K562 (cell line): ENCODE data around the gene UBXN11. TPM values are rescaled to one million over a fixed set of nuclear protein-coding genes. Genes with fewer than 3 reads are reported as not detected.

Experiments
- CC2D1A ChIP-seq: fragments of 450-650 bp; IDR thresholded peaks from 2 replicates; pipeline ENCODE4 v1.6.1; 2017; ENCODE audit warnings: mild to moderate bottlenecking
- DNMT1 ChIP-seq: fragments of 450-650 bp; IDR thresholded peaks from 2 replicates; pipeline ENCODE4 v1.6.1; 2016; ENCODE audit warnings: antibody characterized with exemption, mild to moderate bottlenecking
- ELF1 ChIP-seq: fragments of 200-800 bp; sonication (Bioruptor generic); IDR thresholded peaks from 2 replicates; pipeline ENCODE4 v1.6.1; 2016; ENCODE audit warnings: missing genetic modification characterization, missing compliant biosample characterization
- FOXK2 ChIP-seq, 2 experiments: fragments of 450-650 bp; IDR thresholded peaks in 1 of 2; conservative IDR thresholded peaks in 1 of 2; 2 replicates each; pipeline ENCODE4 v1.6.1; 2016; ENCODE audit warnings: low read depth in 2 of 2, mild to moderate bottlenecking in 1 of 2
- FUS ChIP-seq: fragments of 200-400 bp; formaldehyde crosslinking; optimal IDR thresholded peaks from 2 replicates; pipeline ENCODE3; 2017; ENCODE audit warnings: low read depth, low read length
- HDAC3 ChIP-seq: fragments of 450-650 bp; IDR thresholded peaks from 2 replicates; pipeline ENCODE4 v1.6.1; 2018; ENCODE audit warnings: borderline replicate concordance, mild to moderate bottlenecking, moderate library complexity; ENCODE audit not compliant: partially characterized antibody
- KAT7 ChIP-seq: sonication (generic); formaldehyde crosslinking; IDR thresholded peaks from 2 replicates; pipeline ENCODE4 v1.8.0; 2022; ENCODE audit warnings: missing genetic modification reagents, mild to moderate bottlenecking, borderline replicate concordance
- MED1 ChIP-seq: sonication (generic); formaldehyde crosslinking; IDR thresholded peaks from 2 replicates; pipeline ENCODE4 v1.8.1; 2023; ENCODE audit warnings: missing genetic modification reagents, borderline replicate concordance
- RBM15 ChIP-seq: fragments of 200-400 bp; formaldehyde crosslinking; IDR thresholded peaks from 2 replicates; pipeline ENCODE4 v1.6.1; 2018; ENCODE audit warnings: mild to moderate bottlenecking, low read length, moderate library complexity; ENCODE audit not compliant: insufficient read depth
- SLC30A9 ChIP-seq: fragments of 250-450 bp; sonication (Bioruptor Pico); IDR thresholded peaks from 2 replicates; pipeline ENCODE4 v1.8.0; 2022; ENCODE audit warnings: mild to moderate bottlenecking, moderate library complexity
- SNRNP70 ChIP-seq: fragments of 200-400 bp; formaldehyde crosslinking; optimal IDR thresholded peaks from 2 replicates; pipeline ENCODE3; 2017; ENCODE audit warnings: low read depth, low read length
- SPI1 ChIP-seq: IDR thresholded peaks from 2 replicates; pipeline ENCODE4 v1.6.1; 2011; ENCODE audit warnings: low read depth, low read length, control low read depth, borderline replicate concordance
- TGIF2 ChIP-seq: sonication (generic); formaldehyde crosslinking; IDR thresholded peaks from 2 replicates; pipeline ENCODE4 v1.8.1; 2022; ENCODE audit warnings: mild to moderate bottlenecking, missing genetic modification reagents, moderate library complexity
- ZC3H4 ChIP-seq: sonication (generic); formaldehyde crosslinking; IDR thresholded peaks from 2 replicates; pipeline ENCODE4 v1.9.0; 2021; ENCODE audit warnings: missing genetic modification reagents, borderline replicate concordance
- ZFP1 ChIP-seq: fragments of 450-650 bp; formaldehyde crosslinking; IDR thresholded peaks from 2 replicates; pipeline ENCODE4 v1.4.0; 2020; ENCODE audit warnings: mild to moderate bottlenecking, mixed read lengths
- ZNF174 ChIP-seq: fragments of 250-450 bp; sonication (Bioruptor Pico); IDR thresholded peaks from 2 replicates; pipeline ENCODE4 v1.4.0; 2020; ENCODE audit warnings: mild to moderate bottlenecking
- ZNF197 ChIP-seq: fragments of 200-800 bp; sonication (Bioruptor generic); IDR thresholded peaks from 2 replicates; pipeline ENCODE4 v1.6.1; 2016; ENCODE audit warnings: low read depth, missing genetic modification characterization, missing compliant biosample characterization
- ZNF316 ChIP-seq: fragments of 450-650 bp; IDR thresholded peaks from 2 replicates; pipeline ENCODE4 v1.6.1; 2016
- ZNF551 ChIP-seq: fragments of 250-450 bp; sonication (Bioruptor Pico); IDR thresholded peaks from 2 replicates; pipeline ENCODE4 v1.5.0; 2021; ENCODE audit warnings: mild to moderate bottlenecking, moderate library complexity
- ZNF583 ChIP-seq: fragments of 250-450 bp; sonication (Bioruptor Pico); IDR thresholded peaks from 2 replicates; pipeline ENCODE4 v1.4.0; 2020
- polyA plus RNA-seq, 8 experiments: library from polyadenylated mRNA; depleted of rRNA in 4 of 8; stranded (reverse) in 5 of 8; unstranded in 3 of 8; fragments of >200 nt; fragmentation: Nextera tagmentation in 2 of 8; fragmentation: Illumina TruSeq in 1 of 8; extraction: Ambion mirVana in 2 of 8; extraction: Trizol in 1 of 8; gene quantifications; 2 replicates each; pipeline versions ENCODE4 v1.2.1 to v1.2.3, GENCODE V29; 2011 to 2014; ENCODE audit warnings: inconsistent platforms in 1 of 8, missing spikeins in 1 of 8
- total RNA-seq, 7 experiments: library from RNA; depleted of rRNA in 6 of 7; stranded (reverse); fragments of >200 nt in 6 of 7; fragmentation: Illumina TruSeq in 2 of 7; extraction: Trizol in 2 of 7; gene quantifications; 2 replicates each; pipeline versions ENCODE4 v1.2.1 to v1.2.3, GENCODE V29; 2011 to 2021; ENCODE audit warnings: low replicate concordance in 1 of 7
- TF ChIP-seq, protein P1 (sequence below), 2 experiments: IDR thresholded peaks; 2 replicates each; pipeline ENCODE4 v1.6.1; 2011; ENCODE audit warnings: borderline replicate concordance in 1 of 2, control low read depth in 1 of 2, low read depth in 1 of 2, low read length in 1 of 2, mild to moderate bottlenecking in 1 of 2, mixed read lengths in 1 of 2, moderate library complexity in 1 of 2; ENCODE audit not compliant: insufficient read depth in 1 of 2, insufficient read length in 1 of 2, poor library complexity in 1 of 2, severe bottlenecking in 1 of 2; ENCODE audit errors: extremely low read depth in 1 of 2
- TF ChIP-seq, protein P2 (sequence below), 2 experiments: fragments of 450-650 bp; conservative IDR thresholded peaks; 2 replicates each; pipeline ENCODE4 v1.6.1; 2017; ENCODE audit warnings: mild to moderate bottlenecking in 2 of 2, moderate library complexity in 2 of 2
- TF ChIP-seq, protein P3 (sequence below): fragments of 450-650 bp; formaldehyde crosslinking; IDR thresholded peaks from 2 replicates; pipeline ENCODE4 v1.4.0; 2020; ENCODE audit warnings: mild to moderate bottlenecking, moderate library complexity
- TF ChIP-seq, protein P4 (sequence below): fragments of 450-650 bp; formaldehyde crosslinking; IDR thresholded peaks from 2 replicates; pipeline ENCODE4 v1.4.0; 2020; ENCODE audit warnings: mild to moderate bottlenecking, moderate library complexity

Gene UBXN11
- total and polyA plus RNA-seq, 9 of the 15 experiments (the other 6 are each of a cell fraction or from before 2014, with no cell fraction given): 0.48 to 34.3 (median 11.3) TPM

DNA sequence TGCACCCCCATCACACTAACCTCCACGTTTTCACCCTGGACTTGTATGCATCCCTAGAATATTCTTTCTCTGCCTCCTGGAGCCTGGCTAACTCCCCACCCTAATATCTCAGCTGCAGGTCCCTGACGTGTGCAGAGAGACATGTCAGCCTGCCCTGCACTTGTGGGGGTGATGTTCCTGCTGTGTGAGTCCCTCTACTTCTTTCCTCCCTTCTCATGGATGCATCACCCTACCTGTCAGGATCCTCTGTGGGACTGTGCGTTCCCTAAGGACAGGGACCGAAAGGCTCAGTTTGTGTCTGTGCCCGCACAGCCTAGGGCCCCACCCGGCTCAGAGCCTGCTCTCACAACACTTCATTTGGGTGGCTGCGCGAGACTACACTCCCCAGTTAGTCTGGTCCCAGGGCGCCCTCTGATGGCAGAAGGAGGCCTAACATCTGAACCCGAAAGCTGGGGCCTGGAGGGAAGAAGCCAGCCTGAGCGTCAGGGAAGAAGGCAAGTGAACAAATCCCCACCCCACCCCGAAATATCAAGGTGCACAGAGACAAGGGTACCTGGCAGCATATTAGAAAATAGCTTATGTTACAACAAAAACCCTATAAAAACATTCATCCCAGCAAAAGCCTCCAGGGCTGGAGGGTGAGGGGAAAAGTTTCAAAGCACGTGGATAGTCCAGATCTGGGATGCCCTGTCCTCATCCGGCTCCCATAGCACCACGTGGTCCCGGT lies 15.0 kb upstream of the UBXN11 start (continued):
- TF ChIP-seq, protein P1, sequence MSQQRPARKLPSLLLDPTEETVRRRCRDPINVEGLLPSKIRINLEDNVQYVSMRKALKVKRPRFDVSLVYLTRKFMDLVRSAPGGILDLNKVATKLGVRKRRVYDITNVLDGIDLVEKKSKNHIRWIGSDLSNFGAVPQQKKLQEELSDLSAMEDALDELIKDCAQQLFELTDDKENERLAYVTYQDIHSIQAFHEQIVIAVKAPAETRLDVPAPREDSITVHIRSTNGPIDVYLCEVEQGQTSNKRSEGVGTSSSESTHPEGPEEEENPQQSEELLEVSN (IDR thresholded peaks at IDR 0.05; ENCODE audit: borderline replicate concordance in 1 of 2, extremely low read depth in 1 of 2, insufficient read depth in 1 of 2, insufficient read length in 1 of 2, low read depth in 1 of 2, low read length in 1 of 2, poor library complexity in 1 of 2, severe bottlenecking in 1 of 2): no peak
- TF ChIP-seq, protein P2, sequence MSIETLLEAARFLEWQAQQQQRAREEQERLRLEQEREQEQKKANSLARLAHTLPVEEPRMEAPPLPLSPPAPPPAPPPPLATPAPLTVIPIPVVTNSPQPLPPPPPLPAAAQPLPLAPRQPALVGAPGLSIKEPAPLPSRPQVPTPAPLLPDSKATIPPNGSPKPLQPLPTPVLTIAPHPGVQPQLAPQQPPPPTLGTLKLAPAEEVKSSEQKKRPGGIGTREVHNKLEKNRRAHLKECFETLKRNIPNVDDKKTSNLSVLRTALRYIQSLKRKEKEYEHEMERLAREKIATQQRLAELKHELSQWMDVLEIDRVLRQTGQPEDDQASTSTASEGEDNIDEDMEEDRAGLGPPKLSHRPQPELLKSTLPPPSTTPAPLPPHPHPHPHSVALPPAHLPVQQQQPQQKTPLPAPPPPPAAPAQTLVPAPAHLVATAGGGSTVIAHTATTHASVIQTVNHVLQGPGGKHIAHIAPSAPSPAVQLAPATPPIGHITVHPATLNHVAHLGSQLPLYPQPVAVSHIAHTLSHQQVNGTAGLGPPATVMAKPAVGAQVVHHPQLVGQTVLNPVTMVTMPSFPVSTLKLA (conservative IDR thresholded peaks at IDR 0.05): no peak; a peak in 1 of 4 replicates
- TF ChIP-seq FOXK2 (conservative IDR thresholded peaks at IDR 0.05 in 1 of 2, IDR thresholded peaks at IDR 0.05 in 1 of 2; ENCODE audit: low read depth in 2 of 2) (no peak), DNMT1 (no peak), TGIF2 (CRISPR knock-in tag) (no peak), RBM15 (no peak), ZNF316 (no peak), KAT7 (CRISPR knock-in tag) (no peak), MED1 (CRISPR knock-in tag) (no peak), ZFP1 (CRISPR knock-in tag) (no peak), ZNF551 (CRISPR knock-in tag) (no peak), HDAC3 (no peak), ZNF197 (CRISPR knock-in tag) (no peak), CC2D1A (peak; percentile 90; the same call in 1 of the 2 replicates), ZC3H4 (no peak), FUS (no peak), ZNF583 (peak; percentile 49), SLC30A9 (no peak), ELF1 (tag) (no peak), ZNF174 (CRISPR knock-in tag) (no peak), SNRNP70 (no peak), SPI1 (no peak)
- TF ChIP-seq, protein P3, sequence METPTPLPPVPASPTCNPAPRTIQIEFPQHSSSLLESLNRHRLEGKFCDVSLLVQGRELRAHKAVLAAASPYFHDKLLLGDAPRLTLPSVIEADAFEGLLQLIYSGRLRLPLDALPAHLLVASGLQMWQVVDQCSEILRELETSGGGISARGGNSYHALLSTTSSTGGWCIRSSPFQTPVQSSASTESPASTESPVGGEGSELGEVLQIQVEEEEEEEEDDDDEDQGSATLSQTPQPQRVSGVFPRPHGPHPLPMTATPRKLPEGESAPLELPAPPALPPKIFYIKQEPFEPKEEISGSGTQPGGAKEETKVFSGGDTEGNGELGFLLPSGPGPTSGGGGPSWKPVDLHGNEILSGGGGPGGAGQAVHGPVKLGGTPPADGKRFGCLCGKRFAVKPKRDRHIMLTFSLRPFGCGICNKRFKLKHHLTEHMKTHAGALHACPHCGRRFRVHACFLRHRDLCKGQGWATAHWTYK: 0 out of 2 replicates have a peak, but pooled peaks have one; percentile 51
- TF ChIP-seq, protein P4, sequence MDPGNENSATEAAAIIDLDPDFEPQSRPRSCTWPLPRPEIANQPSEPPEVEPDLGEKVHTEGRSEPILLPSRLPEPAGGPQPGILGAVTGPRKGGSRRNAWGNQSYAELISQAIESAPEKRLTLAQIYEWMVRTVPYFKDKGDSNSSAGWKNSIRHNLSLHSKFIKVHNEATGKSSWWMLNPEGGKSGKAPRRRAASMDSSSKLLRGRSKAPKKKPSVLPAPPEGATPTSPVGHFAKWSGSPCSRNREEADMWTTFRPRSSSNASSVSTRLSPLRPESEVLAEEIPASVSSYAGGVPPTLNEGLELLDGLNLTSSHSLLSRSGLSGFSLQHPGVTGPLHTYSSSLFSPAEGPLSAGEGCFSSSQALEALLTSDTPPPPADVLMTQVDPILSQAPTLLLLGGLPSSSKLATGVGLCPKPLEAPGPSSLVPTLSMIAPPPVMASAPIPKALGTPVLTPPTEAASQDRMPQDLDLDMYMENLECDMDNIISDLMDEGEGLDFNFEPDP (CRISPR knock-in tag): no peak
